HAP-1 (cell line): ENCODE results near the gene VAV1.
"Not testable (repeated sequence)": the region's sequence is repeated elsewhere in the genome, so short reads cannot be mapped to it uniquely, and the experiment has no call there.

Experiments used
- DNase-seq, 2 experiments: peaks; one replicate each; pipeline ENCODE4 v3.0.0-alpha.2; 2016 to 2020; ENCODE audit warnings: low spot score in 2 of 2
- H3K27me3 ChIP-seq: fragments of 250-450 bp; sonication (Bioruptor Pico); 2 replicates; pipeline ENCODE4 v1.5.1; 2020; ENCODE audit warnings: low read depth, mild to moderate bottlenecking, moderate library complexity
- H3K36me3 ChIP-seq: fragments of 250-450 bp; sonication (Bioruptor Pico); replicated peaks from 2 replicates; pipeline ENCODE4 v1.5.1; 2020; ENCODE audit warnings: mild to moderate bottlenecking
- H3K4me1 ChIP-seq: fragments of 250-450 bp; sonication (Bioruptor Pico); 2 replicates; pipeline ENCODE4 v1.5.1; 2020; ENCODE audit warnings: mild to moderate bottlenecking
- H3K4me3 ChIP-seq: fragments of 250-450 bp; sonication (Bioruptor Pico); 2 replicates; pipeline ENCODE4 v1.5.1; 2020; ENCODE audit warnings: mild to moderate bottlenecking, moderate library complexity
- H3K9me3 ChIP-seq: fragments of 250-450 bp; sonication (Bioruptor Pico); 2 replicates; pipeline ENCODE4 v1.5.1; 2020; ENCODE audit warnings: mild to moderate bottlenecking, moderate library complexity
- in situ Hi-C: fragments of 300-500 bp; cut with MboI; formaldehyde crosslinking; loops from 3 replicates; pipeline ENCODE4 v1.14.3; 2020; ENCODE audit warnings: low sequenced_read_pairs, inconsistent platforms, mixed read lengths

Gene VAV1

GRCh38 chr19:6856749-6857372 is 84.4 kb downstream of the VAV1 start:
- Histone ChIP-seq H3K4me1 (no peaks in the 10 kb centered on the region), H3K27me3 (no peaks in the 10 kb centered on the region), H3K36me3 (no peaks in the 10 kb centered on the region), H3K9me3 (no peaks in the 10 kb centered on the region), H3K4me3 (no peak overlapping the region)
- DNase-seq, result no peak
- in situ Hi-C loops, result loop anchor here (25.0 kb wide), 1 partner anchor 345 kb away; the partner anchor contains the start of gene TUBB4A

GRCh38 chr19:6861683-6862286 is 89.3 kb downstream of the VAV1 start:
- DNase-seq, result no peak
- Histone ChIP-seq H3K36me3 (no peaks in the 10 kb centered on the region), H3K4me3 (no peak overlapping the region), H3K27me3 (peaks cover 5% of the 10 kb centered on the region), H3K4me1 (no peaks in the 10 kb centered on the region), H3K9me3 (no peaks in the 10 kb centered on the region)
- in situ Hi-C loops, result loop anchor here (25.0 kb wide), 1 partner anchor 349 kb away; the partner anchor contains the start of gene TUBB4A

- Histone ChIP-seq H3K9me3 (no peaks in the 10 kb centered on the region), H3K27me3 (peaks cover 5% of the 10 kb centered on the region), H3K4me1 (no peaks in the 10 kb centered on the region), H3K36me3 (no peaks in the 10 kb centered on the region), H3K4me3 (peak overlapping the region; percentile 19)
- peak; percentile 83 to 91 for DNase-seq
- in situ Hi-C loops, result loop anchor here (25.0 kb wide), 1 partner anchor 350 kb away; the partner anchor contains the start of gene TUBB4A
These were observed 90.2 kb downstream of the VAV1 start for GRCh38 chr19:6862673-6863078.

- H3K27me3 ChIP-seq, result peaks cover 5% of the 10 kb centered on the region
- no peaks in the 10 kb centered on the region for H3K36me3 ChIP-seq
- H3K4me3 ChIP-seq, result no peak overlapping the region
- DNase-seq, result no peak
- in situ Hi-C loops, result loop anchor here (25.0 kb wide), 1 partner anchor 352 kb away; the partner anchor contains the start of gene TUBB4A
- H3K4me1 ChIP-seq, result no peaks in the 10 kb centered on the region
- no peaks in the 10 kb centered on the region for H3K9me3 ChIP-seq
These were observed 91.9 kb downstream of the VAV1 start for GRCh38 chr19:6864325-6864940.

GRCh38 chr19:6865849-6866248 is 93.3 kb downstream of the VAV1 start:
- no peaks in the 10 kb centered on the region for H3K9me3 ChIP-seq
- no peak for DNase-seq
- peaks cover 5% of the 10 kb centered on the region for H3K27me3 ChIP-seq
- no peak overlapping the region for H3K4me3 ChIP-seq
- H3K36me3 ChIP-seq, result no peaks in the 10 kb centered on the region
- in situ Hi-C loops, result loop anchor here (25.0 kb wide), 1 partner anchor 354 kb away; the partner anchor contains the start of gene TUBB4A
- H3K4me1 ChIP-seq, result no peaks in the 10 kb centered on the region

GRCh38 chr19:6866741-6867151 is 94.2 kb downstream of the VAV1 start:
- peaks cover 5% of the 10 kb centered on the region for H3K27me3 ChIP-seq
- no peak overlapping the region for H3K4me3 ChIP-seq
- no peaks in the 10 kb centered on the region for H3K36me3 ChIP-seq
- no peaks in the 10 kb centered on the region for H3K9me3 ChIP-seq
- in situ Hi-C loops, result loop anchor here (25.0 kb wide), 1 partner anchor 354 kb away; the partner anchor contains the start of gene TUBB4A
- H3K4me1 ChIP-seq, result no peaks in the 10 kb centered on the region
- DNase-seq, result no peak

GRCh38 chr19:6868351-6868750 is 95.8 kb downstream of the VAV1 start:
- Histone ChIP-seq H3K9me3 (no peaks in the 10 kb centered on the region), H3K36me3 (no peaks in the 10 kb centered on the region), H3K27me3 (peaks cover 5% of the 10 kb centered on the region), H3K4me1 (no peaks in the 10 kb centered on the region), H3K4me3 (no peak overlapping the region)
- in situ Hi-C loops, result loop anchor here (25.0 kb wide), 1 partner anchor 356 kb away; the partner anchor contains the start of gene TUBB4A
- DNase-seq, result no peak

GRCh38 chr19:6869151-6869882 is 96.8 kb downstream of the VAV1 start:
- H3K27me3 ChIP-seq, result not testable (repeated sequence)

GRCh38 chr19:6873708-6874431 is 101.4 kb downstream of the VAV1 start:
- in situ Hi-C loops, result loop anchor here (25.0 kb wide), 1 partner anchor 362 kb away; the partner anchor contains the start of gene TUBB4A
- Histone ChIP-seq H3K27me3 (no peaks in the 10 kb centered on the region), H3K4me3 (no peak overlapping the region), H3K9me3 (no peaks in the 10 kb centered on the region), H3K4me1 (no peaks in the 10 kb centered on the region), H3K36me3 (no peaks in the 10 kb centered on the region)
- no peak for DNase-seq

More at GRCh38 chr19:6869151-6869882, 96.8 kb downstream of the VAV1 start:
- H3K4me1 ChIP-seq, DNase-seq, H3K4me3 ChIP-seq, H3K9me3 ChIP-seq, H3K36me3 ChIP-seq: not testable (repeated sequence)
- in situ Hi-C loops, result loop anchor here (25.0 kb wide), 1 partner anchor 357 kb away; the partner anchor contains the start of gene TUBB4A

GRCh38 chr19:6875218-6875617 is 102.7 kb downstream of the VAV1 start:
- Histone ChIP-seq H3K4me3 (no peak overlapping the region), H3K36me3 (no peaks in the 10 kb centered on the region), H3K4me1 (no peaks in the 10 kb centered on the region), H3K27me3 (no peaks in the 10 kb centered on the region; the same call in 1 of the 2 replicates), H3K9me3 (no peaks in the 10 kb centered on the region)
- in situ Hi-C loops, result no loop called here
- DNase-seq, result no peak

- in situ Hi-C loops, result no loop called here
- no peaks in the 10 kb centered on the region for H3K9me3 ChIP-seq
These were observed 104.2 kb downstream of the VAV1 start for GRCh38 chr19:6876748-6877147.

GRCh38 chr19:6877766-6878165 is 105.3 kb downstream of the VAV1 start:
- Histone ChIP-seq H3K9me3 (no peaks in the 10 kb centered on the region), H3K27me3 (no peaks in the 10 kb centered on the region; the same call in 1 of the 2 replicates), H3K36me3 (no peaks in the 10 kb centered on the region), H3K4me1 (no peaks in the 10 kb centered on the region), H3K4me3 (no peak overlapping the region)
- in situ Hi-C loops, result no loop called here
- no peak for DNase-seq

More at GRCh38 chr19:6876748-6877147, 104.2 kb downstream of the VAV1 start:
- Histone ChIP-seq H3K4me1 (no peaks in the 10 kb centered on the region), H3K36me3 (no peaks in the 10 kb centered on the region), H3K4me3 (no peak overlapping the region), H3K27me3 (no peaks in the 10 kb centered on the region; the same call in 1 of the 2 replicates)
- no peak for DNase-seq
